HepG2 (cell line): ENCODE results near the gene SYNE1. TPM values are rescaled to one million over a fixed set of nuclear protein-coding genes. Genes with fewer than 3 reads are reported as not detected.
A peak's percentile ranks its signal among the peaks of the same experiment; 100 is the strongest.

Experiments
- CSRNP1 ChIP-seq: sonication (generic); formaldehyde crosslinking; IDR thresholded peaks from 2 replicates; pipeline ENCODE4 v1.8.1; 2023; ENCODE audit warnings: mild to moderate bottlenecking, missing genetic modification reagents
- HDAC2 ChIP-seq: sonication (generic); formaldehyde crosslinking; IDR thresholded peaks from 2 replicates; pipeline ENCODE4 v1.4.0; 2020; ENCODE audit warnings: missing genetic modification reagents
- HDAC6 ChIP-seq: fragments of 200-600 bp; sonication (generic); IDR thresholded peaks from 2 replicates; pipeline ENCODE4 v1.7.0; 2017; ENCODE audit warnings: mild to moderate bottlenecking, antibody characterized with exemption, low read length, low read depth
- HIVEP1 ChIP-seq: sonication (generic); formaldehyde crosslinking; IDR thresholded peaks from 2 replicates; pipeline ENCODE4 v1.4.0; 2020; ENCODE audit warnings: mild to moderate bottlenecking, missing genetic modification reagents
- HMG20B ChIP-seq: conservative IDR thresholded peaks from 2 replicates; pipeline ENCODE4 v1.6.1; 2016; ENCODE audit warnings: missing genetic modification reagents, missing compliant biosample characterization
- IRX3 ChIP-seq: sonication (generic); formaldehyde crosslinking; IDR thresholded peaks from 2 replicates; pipeline ENCODE4 v1.8.1; 2023; ENCODE audit warnings: mild to moderate bottlenecking, low read depth, missing genetic modification reagents, borderline replicate concordance
- MAFF ChIP-seq: IDR thresholded peaks from 2 replicates; pipeline ENCODE4 v1.6.1; 2011; ENCODE audit warnings: low read depth, low read length, improper control_type of control experiment
- PLRG1 ChIP-seq: fragments of 450-650 bp; conservative IDR thresholded peaks from 2 replicates; pipeline ENCODE4 v1.6.1; 2016
- PTBP1 ChIP-seq: fragments of 200-400 bp; formaldehyde crosslinking; IDR thresholded peaks from 2 replicates; pipeline ENCODE4 v1.6.1; 2018; ENCODE audit warnings: low read length, low read depth; ENCODE audit not compliant: poor library complexity, severe bottlenecking
- RAD21 ChIP-seq: fragments of 450-650 bp; formaldehyde crosslinking; IDR thresholded peaks from 2 replicates; pipeline ENCODE4 v1.5.0; 2020; ENCODE audit warnings: mild to moderate bottlenecking
- RARA ChIP-seq: IDR thresholded peaks from 2 replicates; pipeline ENCODE4 v1.6.1; 2016; ENCODE audit warnings: missing genetic modification reagents, missing compliant biosample characterization
- SRY ChIP-seq: sonication (generic); formaldehyde crosslinking; IDR thresholded peaks from 2 replicates; pipeline ENCODE4 v1.8.0; 2022; ENCODE audit warnings: mild to moderate bottlenecking, missing genetic modification reagents
- XBP1 ChIP-seq: sonication (generic); formaldehyde crosslinking; IDR thresholded peaks from 2 replicates; pipeline ENCODE4 v1.5.0; 2020; ENCODE audit warnings: missing genetic modification reagents
- XRCC5 ChIP-seq: fragments of 200-400 bp; formaldehyde crosslinking; optimal IDR thresholded peaks from 2 replicates; pipeline ENCODE3; 2017; ENCODE audit warnings: mild to moderate bottlenecking, low read length
- ZMAT5 ChIP-seq: sonication (generic); formaldehyde crosslinking; IDR thresholded peaks from 2 replicates; pipeline ENCODE4 v1.5.0; 2020; ENCODE audit warnings: mild to moderate bottlenecking, low read depth, missing genetic modification reagents, borderline replicate concordance
- ZMYM2 ChIP-seq: sonication (generic); formaldehyde crosslinking; IDR thresholded peaks from 2 replicates; pipeline ENCODE4 v1.8.0; 2022; ENCODE audit warnings: mild to moderate bottlenecking, missing genetic modification reagents
- ZNF235 ChIP-seq: sonication (generic); formaldehyde crosslinking; IDR thresholded peaks from 2 replicates; pipeline ENCODE4 v1.8.1; 2023; ENCODE audit warnings: mild to moderate bottlenecking, missing genetic modification reagents, borderline replicate concordance
- ZNF264 ChIP-seq: sonication (generic); formaldehyde crosslinking; IDR thresholded peaks from 2 replicates; pipeline ENCODE4 v1.4.0; 2020; ENCODE audit warnings: missing genetic modification reagents
- ZNF281 ChIP-seq: sonication (generic); formaldehyde crosslinking; IDR thresholded peaks from 2 replicates; pipeline ENCODE4 v1.4.0; 2020; ENCODE audit warnings: missing genetic modification reagents, borderline replicate concordance
- ZNF710 ChIP-seq: sonication (generic); formaldehyde crosslinking; IDR thresholded peaks from 2 replicates; pipeline ENCODE4 v1.5.0; 2020; ENCODE audit warnings: mild to moderate bottlenecking, missing genetic modification reagents, borderline replicate concordance
- ZNF761 ChIP-seq: sonication (generic); formaldehyde crosslinking; conservative IDR thresholded peaks from 2 replicates; pipeline ENCODE4 v1.4.0; 2020; ENCODE audit warnings: mild to moderate bottlenecking, missing genetic modification reagents
- ZSCAN12 ChIP-seq: sonication (generic); formaldehyde crosslinking; IDR thresholded peaks from 2 replicates; pipeline ENCODE4 v1.9.0; 2021; ENCODE audit warnings: mild to moderate bottlenecking, missing genetic modification reagents
- ZSCAN21 ChIP-seq: sonication (generic); formaldehyde crosslinking; IDR thresholded peaks from 2 replicates; pipeline ENCODE4 v1.8.0; 2022; ENCODE audit warnings: mild to moderate bottlenecking, missing genetic modification reagents, moderate library complexity, borderline replicate concordance
- ZSCAN5A ChIP-seq: sonication (generic); formaldehyde crosslinking; IDR thresholded peaks from 2 replicates; pipeline ENCODE4 v1.8.0; 2022; ENCODE audit warnings: mild to moderate bottlenecking, missing genetic modification reagents, borderline replicate concordance
- polyA plus RNA-seq, 8 experiments: library from polyadenylated mRNA; depleted of rRNA in 3 of 8; stranded (reverse) in 7 of 8; unstranded in 1 of 8; fragments of >200 nt; fragmentation: Illumina TruSeq in 4 of 8; extraction: Trizol in 4 of 8; gene quantifications; 2 replicates each; pipeline versions ENCODE4 v1.2.1 to v1.2.3, GENCODE V29; 2011 to 2016; ENCODE audit warnings: low read depth in 4 of 8, missing spikeins in 1 of 8, mixed read lengths in 1 of 8; ENCODE audit not compliant: insufficient read depth in 1 of 8
- total RNA-seq, 5 experiments: library from RNA; depleted of rRNA; stranded (reverse); fragments of >200 nt; fragmentation: Illumina TruSeq; extraction: Trizol; gene quantifications; 2 replicates each; pipeline ENCODE4 v1.2.3, GENCODE V29; 2016; ENCODE audit warnings: low read depth in 1 of 5

Gene SYNE1
- total and polyA plus RNA-seq, 2 of the 13 experiments (the other 11 are each of a cell fraction or from before 2014, with no cell fraction given), result 5.5 to 15.9 TPM

GRCh38 chr6:152305672-152306071 is 331.5 kb downstream of the SYNE1 start (continued):
- TF ChIP-seq CSRNP1 (CRISPR knock-in tag) (no peak), HDAC2 (CRISPR knock-in tag) (peak; percentile 49; the same call in 1 of the 2 replicates), HIVEP1 (CRISPR knock-in tag) (no peak), SRY (no peak), ZMYM2 (CRISPR knock-in tag) (peak; percentile 67), ZNF281 (CRISPR knock-in tag) (no peak), ZNF264 (CRISPR knock-in tag) (no peak; the same call in 1 of the 2 replicates), ZSCAN21 (CRISPR knock-in tag) (no peak), ZSCAN12 (CRISPR knock-in tag) (no peak), RAD21 (CRISPR knock-in tag) (no peak), RARA (CRISPR knock-in tag) (peak; percentile 41; the same call in 1 of the 2 replicates), XBP1 (CRISPR knock-in tag) (no peak), MAFF (peak; percentile 73), ZSCAN5A (no peak), ZNF235 (CRISPR knock-in tag) (no peak), IRX3 (CRISPR knock-in tag) (no peak), PTBP1 (no peak), XRCC5 (no peak), HMG20B (CRISPR knock-in tag) (no peak), ZMAT5 (CRISPR knock-in tag) (no peak), ZNF710 (peak; percentile 81; the same call in 1 of the 2 replicates), ZNF761 (CRISPR knock-in tag) (no peak), PLRG1 (no peak), HDAC6 (no peak)
